M059J (cell line): Measurements from ENCODE around the gene COPG2. TPM values are rescaled to one million over a fixed set of nuclear protein-coding genes. Genes with fewer than 3 reads are reported as not detected.
A peak's percentile ranks its signal among the peaks of the same experiment; 100 is the strongest.
"Not testable (repeated sequence)": the region's sequence is repeated elsewhere in the genome, so short reads cannot be mapped to it uniquely, and the experiment has no call there.

ENCODE experiments used
- DNase-seq: peaks from one replicate; pipeline ENCODE4 v3.0.0-alpha.2; 2012; ENCODE audit warnings: low read depth
- total RNA-seq: library from RNA; depleted of rRNA; stranded (reverse); fragments of >200 nt; shearing (Covaris generic); gene quantifications from 2 replicates; pipeline ENCODE4 v1.2.3, GENCODE V29; 2014; rRNA removed

The COPG2 gene, protein sequence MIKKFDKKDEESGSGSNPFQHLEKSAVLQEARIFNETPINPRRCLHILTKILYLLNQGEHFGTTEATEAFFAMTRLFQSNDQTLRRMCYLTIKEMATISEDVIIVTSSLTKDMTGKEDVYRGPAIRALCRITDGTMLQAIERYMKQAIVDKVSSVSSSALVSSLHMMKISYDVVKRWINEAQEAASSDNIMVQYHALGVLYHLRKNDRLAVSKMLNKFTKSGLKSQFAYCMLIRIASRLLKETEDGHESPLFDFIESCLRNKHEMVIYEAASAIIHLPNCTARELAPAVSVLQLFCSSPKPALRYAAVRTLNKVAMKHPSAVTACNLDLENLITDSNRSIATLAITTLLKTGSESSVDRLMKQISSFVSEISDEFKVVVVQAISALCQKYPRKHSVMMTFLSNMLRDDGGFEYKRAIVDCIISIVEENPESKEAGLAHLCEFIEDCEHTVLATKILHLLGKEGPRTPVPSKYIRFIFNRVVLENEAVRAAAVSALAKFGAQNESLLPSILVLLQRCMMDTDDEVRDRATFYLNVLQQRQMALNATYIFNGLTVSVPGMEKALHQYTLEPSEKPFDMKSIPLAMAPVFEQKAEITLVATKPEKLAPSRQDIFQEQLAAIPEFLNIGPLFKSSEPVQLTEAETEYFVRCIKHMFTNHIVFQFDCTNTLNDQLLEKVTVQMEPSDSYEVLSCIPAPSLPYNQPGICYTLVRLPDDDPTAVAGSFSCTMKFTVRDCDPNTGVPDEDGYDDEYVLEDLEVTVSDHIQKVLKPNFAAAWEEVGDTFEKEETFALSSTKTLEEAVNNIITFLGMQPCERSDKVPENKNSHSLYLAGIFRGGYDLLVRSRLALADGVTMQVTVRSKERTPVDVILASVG
- 38.7 and 50.1 TPM in 2 replicates for total RNA-seq

DNA sequence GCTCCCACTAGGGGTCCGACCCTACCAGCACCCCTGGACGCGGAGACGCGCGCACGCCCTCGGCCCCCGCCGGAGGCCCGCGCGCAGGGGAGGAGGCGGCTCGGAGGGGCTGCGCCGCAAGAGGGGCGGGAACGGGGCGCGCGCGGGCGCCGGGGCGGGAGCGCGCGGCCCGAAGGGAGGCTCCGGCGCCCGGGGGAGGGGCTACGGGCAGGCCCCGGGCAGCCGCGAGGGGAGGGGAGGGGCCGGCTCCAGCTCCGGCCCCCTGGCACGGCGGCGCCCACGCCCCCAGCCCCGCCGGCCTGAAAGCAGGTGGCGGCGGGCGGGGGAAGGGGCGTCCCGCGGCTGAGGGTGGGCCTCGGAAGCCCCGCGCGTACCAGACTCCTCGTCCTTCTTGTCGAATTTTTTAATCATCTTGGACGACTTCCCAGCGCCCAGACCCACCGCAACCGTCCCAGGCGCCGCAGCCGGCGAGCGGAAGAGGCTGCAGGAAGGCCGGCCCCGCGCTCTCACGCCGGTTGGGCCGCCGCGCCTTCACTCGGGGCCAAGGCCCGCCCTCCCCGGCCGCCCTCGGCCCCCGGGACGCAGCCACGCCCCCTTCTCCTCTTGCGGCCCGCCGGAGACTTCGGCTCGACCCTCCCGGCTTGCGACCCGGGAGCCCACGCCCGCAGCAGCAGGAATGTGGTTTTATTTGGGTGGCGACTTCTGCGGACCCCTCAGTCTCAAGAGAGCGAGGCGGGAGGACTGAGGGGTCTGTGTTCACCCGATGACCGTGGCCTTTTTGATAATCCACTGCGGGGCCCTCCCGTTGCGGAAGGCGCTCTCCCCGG is at the start of gene COPG2:
Gene COPG2, minus strand, starts transcription at position 491 of the 827 bp plus-strand sequence. Its CDS starts 80 bp downstream, at position 411.
- peak; percentile 83 for DNase-seq

DNA sequence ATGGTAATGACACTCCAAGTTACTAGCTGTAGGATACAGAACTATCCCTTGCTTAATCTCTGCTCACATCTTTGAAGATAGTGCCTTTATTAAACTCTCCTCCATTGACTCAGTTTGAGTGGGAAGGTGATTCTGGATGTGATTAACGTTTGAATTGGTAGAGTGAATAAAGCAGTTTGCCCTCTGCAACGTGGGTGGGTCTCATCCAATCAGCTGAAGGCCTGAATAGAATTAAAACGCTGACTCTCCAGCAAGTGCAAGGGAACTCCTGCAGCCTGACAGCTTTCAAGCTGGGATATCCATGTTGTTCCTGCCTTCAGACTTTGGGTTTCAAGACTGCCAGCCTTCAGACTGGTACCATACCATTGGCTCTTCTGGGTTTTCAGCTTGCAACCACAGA is 43.9 kb upstream of the COPG2 start:
- no peak for DNase-seq

DNA sequence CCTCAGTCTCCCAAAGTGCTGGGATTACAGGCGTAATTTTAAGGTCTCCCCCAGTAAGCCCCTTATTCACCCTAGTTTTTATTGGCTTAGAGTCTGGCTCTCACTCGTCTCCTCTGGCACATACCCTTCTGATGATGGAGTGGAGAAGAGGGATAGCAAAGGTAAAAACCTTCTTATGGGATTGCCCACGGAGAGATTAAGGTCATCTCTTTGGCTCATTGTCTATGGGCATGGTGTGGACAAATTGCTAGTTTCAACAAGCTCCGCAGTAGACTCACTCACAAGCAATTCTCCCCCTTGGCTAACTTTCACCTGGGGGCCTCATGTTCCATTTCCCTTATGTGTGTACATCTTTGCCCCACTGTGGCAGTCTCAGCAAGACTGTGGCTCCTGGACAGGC is 40.2 kb upstream of the COPG2 start:
- no peak for DNase-seq

DNA sequence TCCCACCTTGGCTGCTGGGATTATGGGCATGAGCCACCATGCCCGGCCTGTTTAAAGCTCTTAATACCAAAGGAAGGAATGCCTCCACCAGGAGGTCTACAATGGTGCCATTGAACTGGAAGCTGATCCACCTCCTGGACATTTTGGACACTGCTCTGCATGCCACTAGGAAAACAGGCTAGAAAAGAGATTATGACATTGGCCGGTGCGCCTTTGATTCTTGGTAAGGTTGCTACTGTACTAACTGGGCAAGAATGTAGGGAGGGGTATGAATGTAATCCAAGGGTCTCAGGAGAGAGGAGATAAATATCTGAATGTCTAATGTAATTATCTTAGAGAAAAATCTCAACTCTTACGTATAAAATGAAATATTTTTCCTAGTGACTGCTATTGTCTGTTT is 39.5 kb upstream of the COPG2 start:
- DNase-seq, result no peak

DNA sequence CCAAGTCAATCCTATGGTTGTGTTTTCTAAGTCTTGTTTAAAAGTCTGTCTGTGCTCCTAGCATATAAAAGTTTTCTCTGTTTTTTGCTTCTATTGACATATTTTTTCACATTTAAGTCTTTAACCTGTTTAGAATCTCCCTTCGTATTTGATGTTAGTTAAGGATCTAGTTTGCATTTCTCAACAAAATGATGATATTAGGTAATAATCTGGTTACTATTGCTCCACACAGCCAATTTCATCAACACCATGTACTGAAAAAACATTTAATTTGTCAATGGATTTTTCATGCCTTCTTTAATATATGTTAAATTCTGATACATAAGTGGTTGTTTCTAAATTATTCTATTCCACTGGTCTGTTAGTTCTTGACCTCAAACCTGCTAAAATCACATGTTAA is 35.3 kb upstream of the COPG2 start:
- no peak for DNase-seq

DNA sequence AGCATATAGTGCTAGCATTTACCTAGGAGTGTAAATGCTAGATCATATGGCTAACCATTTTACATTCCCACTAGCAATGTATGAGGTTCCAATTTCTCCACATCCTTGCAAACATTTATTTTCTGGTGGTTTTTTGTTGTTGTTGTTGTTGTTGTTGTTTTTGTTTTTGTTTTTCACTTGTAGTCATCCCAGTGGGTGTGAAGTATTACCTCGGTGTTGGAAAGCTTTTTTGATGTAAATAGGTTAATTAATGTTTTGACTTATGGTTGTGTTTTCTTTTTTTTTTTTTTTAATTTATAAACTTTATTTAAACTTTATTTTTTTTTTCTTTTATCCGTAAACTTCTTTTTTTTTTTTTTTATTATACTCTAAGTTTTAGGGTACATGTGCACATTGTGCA is 33.1 kb upstream of the COPG2 start:
- DNase-seq, result no peak

DNA sequence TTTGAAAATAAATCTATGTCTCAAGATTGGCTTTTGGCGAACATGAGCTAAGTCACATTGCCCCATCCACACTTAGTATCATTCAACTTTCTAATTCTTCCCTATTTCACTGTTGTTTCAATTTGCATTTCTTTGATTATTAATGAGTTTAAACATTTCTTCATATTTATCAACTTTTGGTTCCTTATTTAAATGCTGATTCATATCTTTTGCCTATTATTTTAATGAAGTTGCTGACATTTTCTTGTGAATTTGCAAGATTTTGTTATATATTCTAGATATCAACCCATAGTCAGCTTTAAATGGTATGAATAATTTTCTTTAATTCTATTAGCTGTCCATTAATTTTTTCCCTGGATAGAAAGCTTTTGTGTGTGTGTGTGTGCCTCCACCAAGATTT is 32.2 kb upstream of the COPG2 start:
- no peak for DNase-seq

DNA sequence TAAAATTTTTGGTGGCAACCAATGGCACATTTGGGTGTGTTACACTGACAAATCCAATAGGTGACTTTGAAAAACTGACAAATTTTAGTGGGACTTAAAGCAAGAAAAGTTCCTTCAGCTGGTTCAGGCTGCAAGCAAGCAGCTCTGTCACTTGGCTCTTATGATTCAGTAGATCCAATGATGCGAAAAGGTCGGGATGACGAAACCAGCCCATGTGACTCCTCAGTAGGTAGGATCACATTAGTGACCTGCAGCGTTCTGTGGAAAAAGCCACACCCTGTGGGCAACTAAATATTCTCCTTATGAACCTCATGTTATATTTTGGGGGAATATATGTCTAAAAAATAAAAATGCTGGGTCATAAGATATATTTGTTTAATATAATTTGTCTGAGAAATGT is 31.1 kb upstream of the COPG2 start:
- peak; percentile 28 for DNase-seq

DNA sequence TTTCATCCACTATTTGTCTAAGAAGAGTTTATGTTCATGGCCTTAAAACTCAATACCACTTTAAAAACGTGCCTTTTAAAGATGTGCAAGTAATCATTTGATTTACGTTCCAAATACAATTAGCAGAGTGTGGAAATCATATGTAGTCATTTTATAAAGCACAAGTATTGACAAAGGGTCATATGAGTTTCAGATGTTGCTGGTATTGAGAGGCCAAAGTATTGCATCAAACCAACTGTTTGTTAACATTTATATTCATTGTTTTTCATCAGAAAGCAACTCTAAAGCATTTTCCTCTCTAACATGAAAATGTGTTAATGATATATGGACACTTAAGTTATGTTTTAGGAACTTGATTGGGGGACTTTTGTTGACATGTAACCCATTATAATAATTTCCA is 29.3 kb upstream of the COPG2 start:
- no peak for DNase-seq

DNA sequence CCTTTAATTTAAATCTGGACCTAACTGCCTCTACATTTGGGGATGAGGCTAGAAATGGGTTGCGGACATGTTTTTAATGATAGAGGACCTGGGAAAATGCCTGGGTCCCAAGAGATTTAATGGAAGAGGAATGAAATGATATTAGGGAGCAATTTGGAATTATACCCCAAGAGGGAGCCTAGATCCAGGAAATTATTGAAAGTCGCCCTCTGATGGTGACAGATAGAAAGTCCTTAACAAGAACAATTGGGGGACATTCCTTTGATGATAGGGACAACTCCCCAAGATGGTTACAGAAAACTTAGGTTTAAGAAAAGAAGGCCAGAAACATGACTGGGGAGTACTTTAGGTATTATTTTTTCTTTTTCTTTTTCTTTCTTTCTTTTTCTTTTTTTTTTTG is 27.3 kb upstream of the COPG2 start:
- peak; percentile 60 for DNase-seq

DNA sequence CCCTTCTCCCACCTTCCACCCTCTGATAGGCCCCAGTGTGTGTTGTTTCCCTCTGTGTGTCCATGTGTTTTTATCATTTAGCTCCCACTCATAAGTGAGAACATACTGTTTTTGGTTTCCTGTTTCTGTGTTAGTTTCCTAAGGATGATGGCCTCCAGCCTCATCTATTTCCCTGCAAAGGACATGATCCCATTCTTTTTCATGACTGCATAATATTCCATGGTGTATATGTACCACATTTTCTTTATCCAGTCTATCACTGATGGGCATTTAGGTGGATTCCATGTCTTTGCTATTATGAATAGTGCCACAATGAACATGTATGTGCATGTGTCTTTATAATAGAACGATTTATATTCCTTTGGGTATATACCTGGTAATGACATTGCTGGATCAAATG is 23.8 kb upstream of the COPG2 start:
- DNase-seq, result not testable (repeated sequence)

DNA sequence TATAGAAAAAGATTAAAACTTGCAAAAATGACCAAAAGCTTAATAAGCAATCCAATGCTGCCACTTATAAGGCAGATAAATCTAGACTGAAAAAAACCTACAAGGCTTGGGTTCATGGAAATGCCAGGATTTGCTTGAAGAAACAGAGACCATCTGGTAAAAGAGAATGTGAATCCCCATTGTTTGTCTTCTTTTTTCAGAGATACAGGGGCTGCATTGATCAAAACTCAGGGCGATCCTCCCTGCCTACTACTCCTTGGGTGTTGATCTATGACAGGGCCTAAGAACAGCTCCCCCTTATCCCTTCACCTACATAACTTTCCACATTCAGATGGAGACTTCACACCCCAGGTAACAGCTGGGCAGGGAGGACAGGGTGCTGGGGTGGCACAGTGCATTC is 21.1 kb upstream of the COPG2 start:
- no peak for DNase-seq

DNA sequence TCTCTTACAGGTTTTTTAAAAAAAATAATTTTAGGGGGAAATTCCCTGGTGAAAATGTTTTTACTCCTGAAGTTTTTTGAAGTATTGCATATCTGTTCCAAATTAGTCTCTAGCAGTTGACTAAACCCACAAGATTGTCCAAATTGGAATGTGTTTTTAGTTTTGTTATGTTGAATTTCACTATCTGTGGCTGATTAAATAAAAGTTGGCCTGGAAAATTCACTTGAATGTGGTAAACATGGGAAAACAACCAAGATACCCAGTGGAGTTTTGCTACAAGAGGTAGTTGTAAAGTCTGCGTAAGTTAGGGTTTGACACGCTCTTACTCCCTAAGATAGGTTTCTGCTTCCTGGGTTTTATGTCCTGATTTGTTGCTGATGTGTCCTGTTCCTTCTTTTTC is 14.5 kb upstream of the COPG2 start:
- no peak for DNase-seq

DNA sequence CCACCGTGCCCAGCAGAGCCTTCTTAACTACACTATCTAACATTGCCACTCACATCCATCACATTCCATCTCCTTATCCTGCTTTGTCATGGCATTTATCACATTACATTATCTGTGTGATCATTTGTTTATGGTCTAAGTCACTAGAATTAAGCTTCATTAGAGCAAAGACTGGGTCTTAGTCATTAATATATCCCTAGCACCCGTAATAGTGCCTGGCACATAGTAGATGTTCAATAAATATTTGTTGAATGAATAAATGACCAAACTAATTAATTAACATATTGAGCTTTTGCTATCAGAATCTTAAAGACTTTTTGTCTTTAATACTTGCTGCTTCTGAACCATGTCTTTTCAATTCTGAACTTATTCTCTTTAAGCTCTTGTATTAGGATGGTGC is 5.9 kb upstream of the COPG2 start:
- DNase-seq, result no peak

DNA sequence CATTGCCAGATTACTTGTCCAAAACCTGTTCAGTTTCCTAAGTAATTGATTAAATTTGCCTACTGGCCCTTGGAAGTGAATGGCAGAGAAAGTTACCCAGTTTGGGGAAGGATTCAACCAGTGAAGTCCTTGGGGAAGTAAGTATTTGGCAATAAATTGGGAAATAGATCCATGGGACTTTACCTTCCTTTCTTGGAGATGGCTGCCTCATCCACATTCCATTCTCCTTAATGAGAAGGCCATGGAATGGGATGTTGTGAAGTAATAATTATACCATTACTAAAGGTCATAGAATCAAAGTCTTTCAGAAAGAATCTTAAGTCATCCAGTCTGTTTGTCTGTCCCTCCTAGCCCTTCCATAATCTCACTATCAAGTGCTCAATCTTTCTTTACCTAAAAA is 4.5 kb upstream of the COPG2 start:
- no peak for DNase-seq

DNA sequence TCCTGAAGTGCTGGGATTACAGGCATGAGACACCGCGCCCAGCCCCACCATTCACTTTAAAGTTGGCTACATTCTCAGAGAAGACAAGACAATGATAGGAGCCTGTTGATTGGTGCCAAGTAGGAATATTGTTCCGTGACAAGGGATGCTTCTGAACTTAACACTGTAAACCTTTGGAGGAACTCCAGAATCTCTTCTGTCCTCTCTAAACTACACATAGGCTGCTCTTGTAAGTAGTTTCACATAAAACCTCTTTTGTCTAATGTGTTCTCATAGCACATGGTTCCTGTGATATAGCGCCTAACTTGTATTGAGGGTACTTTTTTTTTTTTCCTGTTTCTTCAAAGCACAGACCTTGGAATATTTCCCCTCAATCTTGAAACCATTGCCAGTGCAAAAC is 3.6 kb upstream of the COPG2 start:
- DNase-seq, result no peak

DNA sequence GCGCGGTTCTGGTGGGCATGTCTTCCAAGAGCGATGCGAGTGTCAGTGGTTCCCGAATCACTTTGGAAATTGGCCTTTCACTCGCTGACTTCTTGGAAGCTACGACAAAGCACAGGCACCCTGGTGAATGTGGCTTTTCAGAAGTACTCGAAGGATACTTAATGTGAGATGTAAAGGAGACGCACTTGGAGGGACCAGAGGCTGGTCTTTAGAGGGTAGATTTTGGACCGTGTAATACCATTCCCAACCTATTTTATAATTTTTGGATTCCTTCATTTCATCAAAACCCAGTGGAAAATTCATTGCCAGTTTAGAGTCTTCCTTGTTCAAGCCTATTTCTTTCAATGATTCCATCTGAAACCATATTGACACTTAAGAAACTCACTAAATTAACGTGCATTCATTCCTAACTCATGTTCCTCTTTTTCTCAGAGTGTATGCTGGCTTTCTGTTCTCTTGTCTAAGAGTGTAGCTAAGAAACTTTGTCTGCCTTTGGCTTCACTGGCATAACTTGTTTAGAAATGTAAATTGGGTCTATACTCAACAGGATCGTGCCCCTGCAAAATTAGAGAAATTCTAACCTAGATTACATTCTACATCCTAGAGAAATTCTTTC is 645 bp upstream of the COPG2 start:
- DNase-seq, result no peak

DNA sequence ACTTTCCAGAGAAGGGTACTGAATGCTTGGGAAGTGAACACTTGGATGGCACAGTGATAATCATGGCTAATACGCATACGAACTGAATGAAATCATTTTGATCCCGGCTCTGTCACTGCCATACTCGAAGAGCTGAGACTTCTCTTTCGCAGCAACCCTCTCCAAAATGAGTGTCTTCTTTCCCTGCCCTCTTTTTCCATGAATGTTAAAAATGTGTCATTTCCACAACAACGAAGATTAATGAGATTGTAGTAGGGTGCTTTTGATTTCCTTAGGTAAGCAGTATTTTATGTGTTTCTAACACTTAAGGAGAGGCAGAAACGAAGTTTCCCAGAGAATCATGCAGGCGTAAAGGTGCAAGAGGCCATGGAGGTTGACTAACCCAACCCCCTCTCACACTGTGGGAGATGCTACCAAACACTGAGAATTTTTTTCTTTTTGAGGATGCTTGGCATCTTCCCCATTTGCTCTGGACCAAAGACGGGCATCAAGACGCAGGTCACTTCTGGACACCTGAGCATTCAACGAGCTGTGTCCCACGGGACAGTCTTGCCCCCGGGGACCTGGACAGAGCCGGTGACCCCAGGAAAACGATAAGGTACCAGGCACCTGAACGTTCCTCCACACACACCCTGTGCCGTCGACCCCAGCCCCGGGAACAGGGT is 823 bp downstream of the COPG2 start:
- peak; percentile 36 for DNase-seq

DNA sequence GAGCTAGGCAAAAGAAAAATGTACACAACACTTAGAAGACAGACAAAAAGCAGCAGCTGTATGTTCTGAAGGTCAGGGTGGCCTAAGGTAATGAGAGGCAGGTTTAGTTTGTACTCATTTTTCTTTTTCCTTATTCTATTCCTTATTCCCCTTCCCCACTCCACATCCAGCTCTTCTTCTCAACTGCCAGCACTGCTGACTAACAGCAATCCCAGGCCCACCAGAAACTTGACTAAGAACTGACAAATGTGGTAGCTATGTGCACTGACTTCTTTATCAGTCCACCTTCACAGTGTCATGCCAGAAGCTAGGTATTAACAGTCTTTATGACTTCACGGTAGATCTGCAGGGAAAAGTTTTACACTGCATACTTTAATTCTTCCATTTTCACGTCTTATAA is 6.1 kb downstream of the COPG2 start:
- DNase-seq, result no peak

DNA sequence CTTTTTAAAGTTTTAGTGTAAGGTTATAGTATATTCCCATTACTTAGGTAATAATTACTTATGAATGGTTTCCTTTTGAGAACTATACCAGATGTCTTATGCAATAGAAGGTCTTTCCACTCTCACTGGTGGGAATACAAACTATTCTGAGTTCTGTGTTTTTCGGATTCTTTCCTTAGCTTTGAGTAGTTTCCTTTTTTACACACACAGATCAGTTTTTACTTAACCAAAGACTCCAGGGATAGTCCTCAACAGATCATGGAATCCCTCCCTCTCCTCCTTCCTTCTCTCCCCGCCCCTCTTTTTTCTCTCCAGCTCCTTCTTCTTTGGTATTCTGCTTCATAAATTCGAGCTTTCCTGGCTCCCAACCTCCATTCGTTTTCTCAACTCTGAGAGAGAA is 13.3 kb downstream of the COPG2 start:
- DNase-seq, result no peak

DNA sequence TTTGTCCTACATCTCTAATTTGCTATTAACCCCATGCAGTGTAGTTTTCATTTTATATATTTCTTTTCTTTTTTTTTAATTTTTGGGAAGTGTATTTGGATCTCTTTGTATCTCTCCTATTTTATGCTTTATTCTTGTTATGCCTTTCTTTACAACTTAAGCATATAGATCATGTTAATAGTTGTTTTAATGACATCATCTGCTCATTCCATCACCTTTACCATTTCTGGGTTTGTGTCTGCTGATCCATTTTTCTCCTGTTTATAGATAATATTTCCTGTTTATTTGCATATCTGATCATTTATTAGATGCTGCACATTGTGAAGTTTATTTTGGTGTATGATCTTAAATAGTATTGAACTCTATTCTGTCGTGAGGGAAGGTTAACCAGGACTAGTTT is 13.7 kb downstream of the COPG2 start:
- DNase-seq, result no peak
